Endothelial cell of hepatic sinusoid (primary cell): ENCODE results near the gene THY1.
"Not testable (repeated sequence)": the region's sequence is repeated elsewhere in the genome, so short reads cannot be mapped to it uniquely, and the experiment has no call there.

ENCODE experiments used
- in situ Hi-C: cut with HindIII; loops from 2 replicates; pipeline ENCODE4 v1.10.0; 2017; ENCODE audit warnings: low sequenced_read_pairs

Gene THY1

DNA sequence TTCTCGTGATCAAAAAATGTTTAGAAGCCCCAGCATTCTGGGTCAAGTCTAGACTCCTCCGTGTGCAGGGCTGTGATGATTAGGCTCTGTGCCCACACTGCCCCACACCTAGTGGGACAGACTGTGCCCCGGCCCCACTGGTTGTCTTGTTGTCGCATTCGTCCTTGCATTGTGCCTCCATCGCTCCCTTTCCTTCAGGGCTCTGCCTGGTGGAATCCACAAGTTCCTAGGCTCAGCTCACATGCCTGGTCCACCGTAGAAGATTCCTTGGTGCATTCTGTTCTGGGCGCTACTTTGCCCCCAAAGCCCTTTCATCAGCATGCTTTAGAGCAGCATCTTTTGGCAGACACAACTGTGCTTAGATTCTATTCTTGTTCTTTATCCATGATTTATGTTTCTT lies 23.5 kb upstream of the THY1 start:
- in situ Hi-C loops: no loop called here

DNA sequence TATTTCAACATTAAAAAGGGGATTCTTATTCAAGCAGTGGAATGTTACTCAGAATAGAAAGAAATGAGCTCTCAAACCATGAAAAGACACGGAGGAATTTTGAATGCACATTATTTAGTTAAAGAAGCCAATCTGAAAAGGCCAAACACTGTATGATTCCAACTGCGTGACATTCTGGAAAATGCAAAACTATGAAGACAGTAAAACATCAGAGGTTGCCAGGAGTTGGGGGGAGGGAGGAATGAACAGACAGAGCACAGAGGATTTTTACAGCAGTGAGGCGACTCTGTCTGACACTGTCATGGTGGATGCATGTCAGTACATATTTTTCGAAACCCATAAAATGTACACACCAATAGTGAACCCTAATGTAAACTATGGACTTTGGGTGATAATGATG lies 22.9 kb upstream of the THY1 start:
- in situ Hi-C loops: no loop called here

DNA sequence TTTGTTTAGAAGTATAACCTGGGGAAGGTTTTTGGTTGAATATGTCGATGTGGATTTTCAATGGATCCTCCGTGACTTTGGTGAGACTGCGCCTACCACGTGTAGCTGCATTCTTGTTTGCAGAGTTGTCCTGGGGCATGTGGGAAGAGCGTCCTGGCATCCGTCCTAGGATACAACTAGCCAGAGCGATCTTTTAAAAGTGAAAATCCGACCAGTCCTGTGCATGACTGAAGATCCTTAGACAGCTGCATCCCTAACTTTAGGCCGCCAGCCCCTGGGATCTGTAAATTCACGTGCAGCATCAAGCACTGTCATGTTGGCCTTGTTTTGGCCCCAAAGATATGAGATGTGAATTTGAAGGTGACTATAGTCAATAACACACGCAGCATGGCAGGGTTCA lies 22.4 kb upstream of the THY1 start:
- in situ Hi-C loops: no loop called here

DNA sequence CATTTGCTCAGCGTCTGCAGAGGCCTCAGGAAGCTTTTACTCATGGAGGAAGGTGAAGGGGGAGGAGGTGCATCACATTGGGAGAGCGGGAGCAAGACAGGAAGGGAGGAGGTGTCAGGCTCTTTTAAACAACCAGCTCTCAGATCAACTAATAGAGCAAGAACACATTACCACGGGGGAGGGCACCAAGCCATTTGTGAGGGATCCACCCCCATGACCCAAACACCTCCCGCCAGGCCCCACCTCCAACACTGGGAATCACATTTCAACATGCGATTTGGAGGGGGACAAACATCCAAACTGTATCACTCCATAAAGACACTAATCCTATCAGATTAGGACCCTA lies 18.9 kb upstream of the THY1 start:
- in situ Hi-C loops: no loop called here

DNA sequence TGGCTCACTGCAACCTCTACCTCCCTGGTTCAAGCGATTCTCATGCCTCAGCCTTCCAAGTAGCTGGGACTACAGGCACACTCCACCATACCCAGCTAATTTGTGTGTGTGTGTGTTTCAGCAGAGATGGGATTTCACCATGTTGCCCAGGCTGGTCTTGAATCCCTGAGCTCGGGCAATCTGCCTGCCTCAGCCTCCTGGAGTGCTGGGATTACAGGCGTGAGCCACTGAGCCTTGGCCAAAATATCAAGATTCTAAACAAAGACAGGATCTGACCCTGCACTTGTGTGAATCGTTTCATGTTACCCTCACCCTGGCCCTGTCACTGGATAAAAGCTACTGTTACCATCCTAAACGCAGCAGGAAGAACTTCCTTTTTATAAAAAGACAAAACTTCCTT lies 15.6 kb upstream of the THY1 start:
- in situ Hi-C loops: no loop called here

DNA sequence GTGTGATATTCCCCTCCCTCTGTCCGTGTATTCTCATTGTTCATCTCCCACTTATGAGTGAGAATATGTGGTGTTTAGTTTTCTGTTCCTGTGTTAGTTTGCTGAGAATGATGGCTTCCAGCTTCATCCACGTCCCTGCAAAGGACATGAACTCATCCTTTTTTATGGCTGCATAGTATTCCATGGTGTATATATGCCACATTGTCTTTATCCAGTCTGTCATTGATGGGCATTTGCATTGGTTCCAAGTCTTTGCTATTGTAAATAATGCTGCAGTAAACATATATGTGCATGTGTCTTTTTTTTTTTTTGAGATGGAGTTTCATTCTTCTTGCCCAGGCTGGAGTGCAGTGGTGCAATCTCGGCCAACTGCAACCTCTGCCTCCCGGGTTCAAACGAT lies 14.5 kb upstream of the THY1 start:
- in situ Hi-C loops: not testable (repeated sequence)

DNA sequence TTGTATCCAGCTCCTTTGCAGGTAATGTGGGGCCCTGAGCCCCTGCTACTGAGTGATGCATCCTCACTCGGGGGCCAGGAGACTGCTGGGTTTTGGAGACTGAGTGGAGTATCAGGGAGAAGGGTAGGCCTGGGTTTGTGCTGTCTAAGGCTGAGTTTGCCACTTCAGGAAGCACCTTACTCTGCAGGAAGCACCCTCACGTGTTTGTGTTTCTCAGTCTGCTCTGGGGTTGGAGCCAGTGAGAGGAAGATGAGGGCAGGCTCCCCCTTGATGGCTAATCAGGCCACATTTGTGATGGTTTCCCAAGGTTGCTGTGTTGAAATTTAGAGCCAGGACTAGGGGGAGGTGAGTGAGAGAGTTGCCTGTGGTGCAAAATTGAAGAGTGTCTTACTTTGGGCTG lies 13.7 kb upstream of the THY1 start:
- in situ Hi-C loops: no loop called here

DNA sequence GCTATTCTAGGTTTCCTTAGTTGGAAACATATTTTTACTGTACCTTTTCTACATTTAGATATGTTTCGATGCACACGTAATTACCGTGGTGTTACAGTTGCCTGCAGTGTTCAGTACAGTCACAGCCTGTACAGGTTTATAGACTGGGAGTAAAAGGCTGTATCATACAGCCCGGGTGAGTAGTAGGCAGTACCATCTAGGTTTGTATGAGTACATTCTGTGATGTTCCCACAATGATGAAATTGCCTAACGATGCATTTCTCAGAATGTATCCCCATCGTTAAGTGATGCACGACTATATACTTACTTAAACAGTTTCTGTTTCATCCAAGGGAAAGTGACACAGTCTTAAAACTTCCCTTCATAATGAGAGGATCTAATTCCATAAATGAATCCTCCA lies 13.1 kb upstream of the THY1 start:
- in situ Hi-C loops: no loop called here

DNA sequence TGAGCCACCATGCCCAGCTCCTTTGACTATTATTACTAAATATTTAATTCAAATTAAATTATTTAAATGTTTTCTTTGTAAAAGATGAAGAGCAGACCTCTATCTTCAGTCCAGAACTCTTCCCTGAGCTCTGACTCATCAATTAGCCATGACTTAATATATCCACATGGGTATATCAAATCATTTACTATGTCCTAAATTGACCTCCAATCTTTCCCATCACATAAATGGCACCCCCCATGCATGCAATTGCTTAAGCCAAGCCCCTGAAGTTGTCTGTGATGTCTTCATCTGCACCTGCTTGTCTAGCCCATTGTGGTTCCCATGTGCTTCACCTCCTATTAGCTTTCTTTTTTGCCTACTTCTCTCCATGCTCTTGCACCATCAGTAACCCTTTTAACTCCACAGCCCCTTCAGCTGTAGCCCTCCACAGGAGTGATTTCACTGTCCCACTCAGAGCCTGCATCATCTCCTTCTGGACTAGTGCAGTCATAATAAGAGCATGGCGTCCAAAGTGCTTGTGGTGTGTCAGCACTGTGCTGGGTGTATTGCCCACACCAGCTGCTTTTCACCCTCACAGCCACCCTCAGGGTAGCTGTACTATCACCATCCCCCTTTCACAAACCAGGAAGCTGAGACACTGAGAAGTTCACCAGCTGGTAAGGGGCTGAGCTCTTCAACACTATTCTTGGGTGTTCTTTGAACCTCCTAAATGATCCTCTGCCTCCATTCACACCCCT lies 11.8 kb upstream of the THY1 start:
- in situ Hi-C loops: no loop called here

DNA sequence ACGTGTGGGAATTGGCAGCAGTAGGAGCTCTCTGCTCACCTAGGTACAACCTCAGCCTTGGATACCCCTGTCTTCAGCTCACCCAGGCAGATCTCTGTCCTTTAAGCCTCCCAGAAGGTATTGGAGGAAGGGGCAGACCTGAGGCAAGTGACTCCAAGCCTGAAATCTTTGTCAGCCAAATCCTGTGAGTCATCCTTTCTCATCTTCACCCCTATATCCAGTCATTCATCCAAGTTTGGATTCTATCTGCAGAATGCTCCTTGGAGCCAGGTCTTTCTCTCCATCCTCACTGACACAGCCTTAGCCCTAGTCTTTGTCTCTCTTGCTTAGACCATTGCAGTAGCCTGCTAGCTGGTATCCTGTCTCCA lies 10.4 kb upstream of the THY1 start:
- in situ Hi-C loops: no loop called here

DNA sequence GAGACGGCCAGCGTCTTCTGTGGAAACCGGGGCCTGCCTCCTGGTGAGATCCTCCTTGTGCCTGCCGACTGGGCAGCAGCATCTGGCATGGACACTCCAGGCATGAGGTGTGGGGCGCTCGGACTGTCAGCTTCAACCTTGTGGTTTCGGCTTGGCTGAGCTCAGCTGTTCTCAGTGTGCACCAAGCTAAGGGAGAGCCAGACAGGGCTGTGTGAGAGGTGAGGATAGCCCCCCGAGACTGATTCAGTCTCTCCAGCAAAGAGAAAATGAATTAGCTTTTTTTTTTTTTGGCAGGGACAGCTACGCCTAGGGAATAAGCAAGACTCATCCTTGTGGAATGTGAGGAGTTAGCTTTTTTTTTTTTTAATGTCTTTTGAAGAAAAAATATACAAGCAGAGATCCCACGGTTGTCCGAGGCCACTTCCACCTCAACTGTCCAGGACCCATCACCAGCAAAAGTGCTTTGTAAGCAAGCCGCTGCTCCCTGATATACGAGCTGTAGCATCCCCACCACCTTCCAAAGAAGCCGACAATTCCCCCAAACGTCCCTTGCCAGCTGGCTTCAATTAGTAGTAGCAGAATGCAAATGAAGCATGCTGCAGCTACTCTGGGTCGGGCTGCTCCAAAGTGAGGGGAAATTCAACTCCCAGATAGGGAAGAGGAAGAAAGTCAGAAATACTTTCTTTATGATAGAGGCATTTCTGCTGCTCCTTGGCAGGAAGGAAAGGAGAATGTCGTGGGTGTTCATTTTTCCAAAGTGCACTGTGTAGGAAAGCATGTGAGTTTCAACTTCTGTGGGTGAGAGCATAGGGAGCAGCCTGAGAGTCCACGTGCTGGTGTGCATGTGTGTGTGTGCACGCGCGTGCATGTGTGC lies 9.7 kb upstream of the THY1 start:
- in situ Hi-C loops: no loop called here

DNA sequence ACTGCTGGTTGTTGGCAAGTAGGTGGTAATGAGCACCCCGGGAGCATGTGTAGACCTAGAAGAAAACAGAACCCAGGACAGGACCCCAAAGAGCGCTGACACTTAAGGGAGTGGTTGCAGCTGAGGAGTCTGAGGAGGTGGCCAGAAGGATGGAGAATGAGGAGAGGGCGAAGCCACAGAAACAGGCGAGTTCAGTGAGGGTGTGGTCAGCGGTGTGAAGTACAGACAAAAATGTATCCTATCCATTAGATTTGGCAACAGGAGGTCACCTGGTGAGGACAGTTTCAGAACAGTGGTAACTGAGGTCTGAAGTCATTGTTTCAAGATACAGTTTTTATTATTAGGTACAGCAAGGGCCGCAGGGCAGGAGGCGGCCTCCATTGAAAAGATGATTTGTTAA lies 8.6 kb upstream of the THY1 start:
- in situ Hi-C loops: no loop called here

DNA sequence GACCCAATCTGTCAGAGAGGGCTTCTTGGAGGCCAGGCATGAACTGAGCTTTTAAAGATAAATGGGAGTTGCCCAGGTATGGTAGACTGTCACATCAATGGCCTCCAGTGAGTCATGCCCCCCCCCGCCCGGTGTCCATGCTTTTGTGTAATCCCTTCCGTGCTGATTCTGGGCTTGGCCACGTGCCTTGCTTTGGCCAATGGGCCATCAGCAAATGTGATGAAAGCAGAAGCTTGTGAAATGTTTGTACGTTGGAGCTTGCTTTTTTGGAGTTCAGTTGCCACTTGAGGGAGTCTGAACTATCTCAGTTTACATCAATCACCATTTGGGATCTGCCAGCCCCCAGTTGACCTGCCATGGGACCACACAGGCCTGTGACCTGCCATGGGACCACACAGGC lies 4.3 kb upstream of the THY1 start:
- in situ Hi-C loops: loop anchor here (10.0 kb wide), 1 partner anchor 62 kb away; no protein-coding TSS in a partner anchor

DNA sequence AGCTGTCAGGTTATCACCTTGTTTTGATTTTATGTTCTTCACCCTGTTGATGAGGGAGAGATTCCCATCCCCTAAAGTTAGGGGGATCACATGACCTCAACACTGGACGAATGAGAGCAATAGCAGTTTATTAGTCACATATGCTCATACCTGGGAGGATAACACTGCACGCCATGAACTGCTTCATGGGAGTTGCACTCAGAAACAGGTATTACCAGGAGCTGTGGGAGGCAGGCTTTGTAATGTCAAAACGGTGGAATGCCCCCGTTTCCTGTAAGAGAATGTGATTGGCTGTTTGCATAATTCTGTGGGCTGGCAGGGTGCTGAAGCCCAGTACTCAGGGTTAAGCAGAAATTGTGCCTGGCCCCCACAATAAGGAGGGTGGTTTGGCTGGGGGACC lies 3.2 kb upstream of the THY1 start:
- in situ Hi-C loops: loop anchor here (10.0 kb wide), 1 partner anchor 61 kb away; no protein-coding TSS in a partner anchor

DNA sequence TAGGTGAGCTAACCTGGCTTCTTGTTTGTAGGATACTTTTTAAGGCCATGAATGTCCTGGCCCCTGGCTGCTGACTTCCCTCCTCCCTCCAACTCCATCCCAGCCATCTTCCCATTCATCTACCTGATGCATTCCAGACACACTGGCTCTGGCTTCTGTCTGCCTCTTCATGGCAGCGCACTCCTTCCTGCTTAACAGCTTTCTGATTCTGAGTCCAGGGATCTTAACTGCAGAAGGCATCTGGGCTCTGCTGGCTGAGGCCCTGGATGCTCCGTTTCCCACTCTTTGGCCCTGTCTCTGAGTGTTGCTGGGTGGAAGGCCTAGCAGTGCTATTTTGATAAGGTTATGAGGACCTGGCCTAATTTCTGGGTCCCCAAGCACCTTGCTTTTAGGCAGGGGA lies 1.8 kb upstream of the THY1 start:
- in situ Hi-C loops: loop anchor here (10.0 kb wide), 1 partner anchor 60 kb away; no protein-coding TSS in a partner anchor

DNA sequence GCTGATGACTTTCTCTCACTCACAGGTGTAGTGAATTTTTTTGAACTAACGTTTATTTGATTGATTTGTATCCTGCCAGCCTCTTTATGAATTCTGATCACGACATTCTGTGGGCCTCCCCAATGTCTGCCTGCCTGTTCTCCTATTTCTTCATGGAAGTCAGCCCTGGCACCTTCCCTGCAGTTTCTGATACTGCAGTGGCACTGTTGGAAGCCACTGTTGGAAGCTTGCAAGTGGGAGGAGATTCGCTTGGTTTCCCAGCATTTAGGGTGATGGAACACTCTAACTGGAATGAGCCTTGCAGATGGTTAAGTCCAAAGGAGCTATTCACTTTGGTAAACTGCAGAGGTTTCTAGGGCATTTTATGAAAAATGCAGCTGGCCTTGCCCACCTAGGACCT lies 1.3 kb upstream of the THY1 start:
- in situ Hi-C loops: loop anchor here (10.0 kb wide), 1 partner anchor 59 kb away; no protein-coding TSS in a partner anchor

DNA sequence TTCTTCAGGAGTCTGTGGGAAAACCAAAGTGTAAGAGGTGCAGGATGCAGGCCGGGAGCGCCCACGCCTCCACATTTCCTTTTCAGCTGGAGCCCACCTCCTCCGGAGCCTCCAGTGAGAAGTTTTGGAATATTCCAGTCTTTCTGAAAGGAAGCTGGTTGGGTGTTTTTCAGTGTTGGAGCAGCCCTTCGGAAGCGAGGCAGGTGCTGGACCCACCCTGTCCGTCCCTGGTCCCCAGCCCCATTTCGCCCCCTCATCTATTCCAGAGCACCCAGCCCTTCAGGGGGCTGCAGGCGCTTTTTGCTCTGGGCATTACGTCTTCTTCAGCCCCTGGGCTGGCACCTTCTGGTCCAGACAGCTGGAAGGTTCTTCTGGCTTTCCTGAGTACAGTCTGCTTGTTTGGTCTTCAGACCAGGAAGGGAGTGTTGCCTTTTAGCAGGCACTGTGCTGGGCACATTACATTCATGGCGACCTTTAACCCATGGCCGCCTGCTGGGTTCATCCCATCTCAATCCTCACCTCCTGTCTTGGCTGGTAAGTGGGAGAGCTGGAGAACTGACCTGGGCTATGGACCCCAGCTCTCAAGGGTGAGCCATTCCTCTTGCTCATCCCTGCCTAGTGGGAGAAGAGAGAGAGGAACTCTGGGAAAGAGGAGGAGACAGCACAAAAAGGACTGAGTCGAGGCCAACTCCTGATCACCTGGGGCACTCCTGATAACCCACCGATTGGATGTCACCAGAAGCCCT lies 710 bp upstream of the THY1 start:
- in situ Hi-C loops: loop anchor here (10.0 kb wide), 1 partner anchor 59 kb away; no protein-coding TSS in a partner anchor

DNA sequence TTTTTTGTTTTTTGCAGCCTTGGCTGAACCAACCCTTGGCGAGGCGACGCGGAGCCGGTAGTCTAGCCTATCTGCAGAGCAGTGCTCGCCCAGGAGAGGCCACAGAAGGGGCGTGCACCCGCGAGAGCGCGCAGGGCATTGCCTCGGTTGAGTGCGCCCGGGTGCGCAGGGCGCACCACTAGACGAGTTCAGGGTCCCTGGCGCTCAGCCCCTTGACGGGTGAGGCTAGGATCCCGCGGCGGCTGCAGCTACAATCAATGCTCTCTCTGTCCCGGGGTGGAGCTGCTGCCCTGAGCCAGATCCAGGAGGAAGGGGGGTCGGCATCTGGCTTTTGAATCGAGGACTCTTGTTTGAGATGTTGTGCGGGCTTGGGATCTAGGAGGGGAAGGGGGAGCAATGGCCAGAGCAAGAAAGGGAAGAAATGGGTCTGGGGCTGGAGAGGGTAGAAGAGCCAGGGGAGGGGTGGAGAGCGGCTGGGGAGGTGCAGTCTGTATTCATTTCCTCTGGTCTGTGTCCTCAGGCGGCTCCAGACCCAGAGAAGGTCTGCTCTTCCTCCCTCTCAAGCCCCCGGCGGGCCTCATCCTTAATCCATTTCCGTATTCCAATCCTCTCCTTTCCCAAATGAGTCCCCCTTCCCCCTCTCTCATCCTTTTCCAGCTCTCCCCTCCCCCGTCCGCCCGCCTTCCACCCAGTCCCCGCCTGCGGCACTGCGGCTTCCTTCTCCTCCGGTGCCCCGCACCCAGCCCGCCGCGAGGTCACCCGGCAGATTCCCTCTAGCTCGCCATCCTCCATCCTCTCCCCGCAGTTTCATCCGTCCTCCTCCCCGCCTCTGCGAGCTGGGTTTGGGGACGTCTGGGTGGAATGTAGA lies 797 bp downstream of the THY1 start:
- in situ Hi-C loops: loop anchor here (10.0 kb wide), 1 partner anchor 57 kb away; no protein-coding TSS in a partner anchor

DNA sequence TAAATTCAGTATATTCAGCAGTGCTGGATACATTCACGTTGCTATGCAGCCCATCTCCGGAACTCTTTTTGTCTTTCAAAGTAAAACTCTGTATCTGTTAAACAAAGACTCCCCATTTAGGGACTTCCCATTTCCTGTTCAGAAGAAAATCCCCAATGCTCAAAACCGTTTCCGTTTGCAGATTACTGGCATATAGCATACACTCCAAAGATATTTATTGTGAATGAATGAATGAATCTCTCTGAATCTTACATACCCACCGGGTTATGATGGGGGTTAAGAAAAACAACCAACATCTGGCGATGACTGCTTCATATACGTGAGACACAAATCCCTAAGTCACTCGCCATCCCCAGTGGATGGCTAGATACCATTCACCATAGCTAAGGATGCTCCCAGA lies 1.6 kb downstream of the THY1 start:
- in situ Hi-C loops: loop anchor here (10.0 kb wide), 1 partner anchor 57 kb away; no protein-coding TSS in a partner anchor

DNA sequence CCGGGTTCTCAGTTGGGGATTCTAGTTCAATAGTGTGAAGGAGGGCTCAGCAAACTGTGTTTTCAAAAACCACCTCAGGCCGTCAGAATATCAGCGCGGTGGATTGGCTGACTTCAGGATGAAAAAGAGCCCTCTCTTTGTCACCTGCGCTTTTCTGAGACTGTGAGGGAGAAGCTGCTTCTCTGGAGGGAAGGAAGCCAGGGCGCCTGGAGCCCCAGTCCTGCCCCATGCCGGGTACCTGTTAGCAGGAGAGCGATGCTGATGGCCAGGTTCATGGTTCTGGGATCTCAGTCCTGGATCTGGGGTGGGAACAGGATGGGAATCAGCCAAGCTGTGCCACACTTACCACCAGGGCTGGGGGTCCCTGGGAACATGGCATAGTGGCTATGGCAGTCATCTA lies 2.3 kb downstream of the THY1 start:
- in situ Hi-C loops: loop anchor here (10.0 kb wide), 1 partner anchor 56 kb away; no protein-coding TSS in a partner anchor
